K562 (cell line): ENCODE data around the gene SKIDA1. TPM values are rescaled to one million over a fixed set of nuclear protein-coding genes. Genes with fewer than 3 reads are reported as not detected.

Source experiments
- HDAC3 ChIP-seq: fragments of 450-650 bp; IDR thresholded peaks from 2 replicates; pipeline ENCODE4 v1.6.1; 2018; ENCODE audit warnings: borderline replicate concordance, mild to moderate bottlenecking, moderate library complexity; ENCODE audit not compliant: partially characterized antibody
- ZNF311 ChIP-seq: fragments of 250-450 bp; sonication (Bioruptor Pico); IDR thresholded peaks from 2 replicates; pipeline ENCODE4 v1.4.0; 2020; ENCODE audit warnings: mild to moderate bottlenecking, moderate library complexity
- polyA plus RNA-seq, 8 experiments: library from polyadenylated mRNA; depleted of rRNA in 4 of 8; stranded (reverse) in 5 of 8; unstranded in 3 of 8; fragments of >200 nt; fragmentation: Nextera tagmentation in 2 of 8; fragmentation: Illumina TruSeq in 1 of 8; extraction: Ambion mirVana in 2 of 8; extraction: Trizol in 1 of 8; gene quantifications; 2 replicates each; pipeline versions ENCODE4 v1.2.1 to v1.2.3, GENCODE V29; 2011 to 2014; ENCODE audit warnings: inconsistent platforms in 1 of 8, missing spikeins in 1 of 8
- total RNA-seq, 7 experiments: library from RNA; depleted of rRNA in 6 of 7; stranded (reverse); fragments of >200 nt in 6 of 7; fragmentation: Illumina TruSeq in 2 of 7; extraction: Trizol in 2 of 7; gene quantifications; 2 replicates each; pipeline versions ENCODE4 v1.2.1 to v1.2.3, GENCODE V29; 2011 to 2021; ENCODE audit warnings: low replicate concordance in 1 of 7
- TF ChIP-seq, protein P1 (sequence below), 2 experiments: fragments of 450-650 bp in 1 of 2; sonication (generic) in 1 of 2; formaldehyde crosslinking in 1 of 2; IDR thresholded peaks; 2 replicates each; pipeline versions ENCODE4 v1.7.1 to v1.9.0; 2016 to 2022; ENCODE audit warnings: inconsistent platforms in 1 of 2, mild to moderate bottlenecking in 1 of 2, missing genetic modification reagents in 1 of 2

Gene SKIDA1
- total and polyA plus RNA-seq, 9 of the 15 experiments (the other 6 are each of a cell fraction or from before 2014, with no cell fraction given) = 0.05 to 1.1 (median 0.42) TPM

DNA sequence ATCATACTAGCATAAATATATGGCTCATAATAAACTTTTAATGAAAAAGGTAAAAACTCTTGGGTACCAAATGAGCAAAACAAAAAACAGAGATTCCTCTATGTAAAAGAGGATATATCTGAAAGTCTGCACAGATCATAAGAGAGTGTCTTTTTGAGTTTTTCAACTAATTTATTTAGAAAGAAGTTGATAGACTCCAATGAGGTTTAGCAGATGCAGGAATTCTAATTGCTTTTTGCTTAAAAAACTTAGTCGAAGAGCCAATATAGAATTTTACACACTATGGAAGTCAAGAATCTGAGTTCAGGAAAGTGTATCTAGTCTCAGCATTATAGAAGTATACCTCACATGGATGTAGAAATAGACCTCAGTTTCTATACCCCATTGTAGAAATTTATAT lies 5.2 kb upstream of the SKIDA1 start (continued):
- TF ChIP-seq, protein P1, sequence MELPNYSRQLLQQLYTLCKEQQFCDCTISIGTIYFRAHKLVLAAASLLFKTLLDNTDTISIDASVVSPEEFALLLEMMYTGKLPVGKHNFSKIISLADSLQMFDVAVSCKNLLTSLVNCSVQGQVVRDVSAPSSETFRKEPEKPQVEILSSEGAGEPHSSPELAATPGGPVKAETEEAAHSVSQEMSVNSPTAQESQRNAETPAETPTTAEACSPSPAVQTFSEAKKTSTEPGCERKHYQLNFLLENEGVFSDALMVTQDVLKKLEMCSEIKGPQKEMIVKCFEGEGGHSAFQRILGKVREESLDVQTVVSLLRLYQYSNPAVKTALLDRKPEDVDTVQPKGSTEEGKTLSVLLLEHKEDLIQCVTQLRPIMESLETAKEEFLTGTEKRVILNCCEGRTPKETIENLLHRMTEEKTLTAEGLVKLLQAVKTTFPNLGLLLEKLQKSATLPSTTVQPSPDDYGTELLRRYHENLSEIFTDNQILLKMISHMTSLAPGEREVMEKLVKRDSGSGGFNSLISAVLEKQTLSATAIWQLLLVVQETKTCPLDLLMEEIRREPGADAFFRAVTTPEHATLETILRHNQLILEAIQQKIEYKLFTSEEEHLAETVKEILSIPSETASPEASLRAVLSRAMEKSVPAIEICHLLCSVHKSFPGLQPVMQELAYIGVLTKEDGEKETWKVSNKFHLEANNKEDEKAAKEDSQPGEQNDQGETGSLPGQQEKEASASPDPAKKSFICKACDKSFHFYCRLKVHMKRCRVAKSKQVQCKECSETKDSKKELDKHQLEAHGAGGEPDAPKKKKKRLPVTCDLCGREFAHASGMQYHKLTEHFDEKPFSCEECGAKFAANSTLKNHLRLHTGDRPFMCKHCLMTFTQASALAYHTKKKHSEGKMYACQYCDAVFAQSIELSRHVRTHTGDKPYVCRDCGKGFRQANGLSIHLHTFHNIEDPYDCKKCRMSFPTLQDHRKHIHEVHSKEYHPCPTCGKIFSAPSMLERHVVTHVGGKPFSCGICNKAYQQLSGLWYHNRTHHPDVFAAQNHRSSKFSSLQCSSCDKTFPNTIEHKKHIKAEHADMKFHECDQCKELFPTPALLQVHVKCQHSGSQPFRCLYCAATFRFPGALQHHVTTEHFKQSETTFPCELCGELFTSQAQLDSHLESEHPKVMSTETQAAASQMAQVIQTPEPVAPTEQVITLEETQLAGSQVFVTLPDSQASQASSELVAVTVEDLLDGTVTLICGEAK (IDR thresholded peaks at IDR 0.05) = peak; percentile 19; the same call in 1 of the 2 replicates
- TF ChIP-seq, protein P1 (CRISPR knock-in tag; IDR thresholded peaks at IDR 0.05) = no peak
- no peak for TF ChIP-seq ZNF311
- peak; percentile 23 for TF ChIP-seq HDAC3
- TF ChIP-seq, all 486 proteins: peak for 2
